ENCODE measurements around the gene RRP1B.

DNA sequence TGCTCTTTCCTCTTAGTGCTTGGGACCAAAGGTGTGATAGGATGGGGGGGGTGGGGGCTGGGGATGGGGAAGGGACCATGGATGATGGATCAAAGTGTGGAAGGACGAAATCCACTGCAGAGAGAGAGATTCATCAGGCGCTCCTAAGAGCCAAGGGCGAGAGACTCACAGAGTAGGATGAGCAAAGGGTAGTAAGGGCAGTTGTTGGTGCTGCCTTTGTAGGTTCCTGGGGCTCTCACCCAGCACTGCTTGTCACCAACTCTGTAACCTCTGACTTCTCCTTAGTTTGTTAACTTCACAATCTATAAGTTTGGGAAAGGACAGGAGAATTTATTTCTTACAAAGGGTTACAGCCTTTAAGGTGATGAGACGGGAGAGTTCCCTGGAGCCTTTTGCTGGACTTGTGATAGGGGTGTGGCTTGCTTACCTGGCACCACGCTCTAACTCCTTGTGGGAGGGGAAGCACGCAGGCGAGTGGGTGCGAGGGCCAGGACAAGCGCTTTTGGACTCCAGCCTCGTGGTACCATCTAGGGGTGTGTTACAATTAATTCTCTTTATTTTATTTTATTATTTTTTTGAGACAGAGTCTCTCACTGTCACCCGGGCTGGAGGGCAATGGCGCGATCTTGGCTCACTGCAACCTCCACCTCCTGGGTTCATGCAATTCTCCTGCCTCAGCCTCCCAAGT, 58.0 kb downstream of the RRP1B start:
- TF ChIP-seq CSDC2 (CRISPR knock-in tag; IDR thresholded peaks at IDR 0.05) (no peak), ISL1 (CRISPR knock-in tag; IDR thresholded peaks at IDR 0.05) (no peak), POU6F1 (CRISPR knock-in tag; IDR thresholded peaks at IDR 0.05; ENCODE audit: borderline replicate concordance, low read depth) (no peak), RARB (CRISPR knock-in tag; IDR thresholded peaks at IDR 0.05) (no peak), TCF4 (CRISPR knock-in tag; IDR thresholded peaks at IDR 0.05; ENCODE audit: borderline replicate concordance) (no peak), ZFP3 (CRISPR knock-in tag; IDR thresholded peaks at IDR 0.05) (no peak), ZNF565 (CRISPR knock-in tag; conservative IDR thresholded peaks at IDR 0.05; ENCODE audit: low read depth) (no peak), ZNF70 (CRISPR knock-in tag; IDR thresholded peaks at IDR 0.05) (no peak)
- TF ChIP-seq, protein P1, sequence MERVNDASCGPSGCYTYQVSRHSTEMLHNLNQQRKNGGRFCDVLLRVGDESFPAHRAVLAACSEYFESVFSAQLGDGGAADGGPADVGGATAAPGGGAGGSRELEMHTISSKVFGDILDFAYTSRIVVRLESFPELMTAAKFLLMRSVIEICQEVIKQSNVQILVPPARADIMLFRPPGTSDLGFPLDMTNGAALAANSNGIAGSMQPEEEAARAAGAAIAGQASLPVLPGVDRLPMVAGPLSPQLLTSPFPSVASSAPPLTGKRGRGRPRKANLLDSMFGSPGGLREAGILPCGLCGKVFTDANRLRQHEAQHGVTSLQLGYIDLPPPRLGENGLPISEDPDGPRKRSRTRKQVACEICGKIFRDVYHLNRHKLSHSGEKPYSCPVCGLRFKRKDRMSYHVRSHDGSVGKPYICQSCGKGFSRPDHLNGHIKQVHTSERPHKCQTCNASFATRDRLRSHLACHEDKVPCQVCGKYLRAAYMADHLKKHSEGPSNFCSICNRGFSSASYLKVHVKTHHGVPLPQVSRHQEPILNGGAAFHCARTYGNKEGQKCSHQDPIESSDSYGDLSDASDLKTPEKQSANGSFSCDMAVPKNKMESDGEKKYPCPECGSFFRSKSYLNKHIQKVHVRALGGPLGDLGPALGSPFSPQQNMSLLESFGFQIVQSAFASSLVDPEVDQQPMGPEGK (CRISPR knock-in tag; IDR thresholded peaks at IDR 0.05; ENCODE audit: borderline replicate concordance), result no peak

All from SK-N-SH treated with all-trans-retinoic acid at 6 μM for 48 hours (cell line).